Stimulated activated naive CD8-positive, alpha-beta T cell treated with anti-CD3 and anti-CD28 coated beads, Interleukin-15, Interleukin-2, amounts not matched to agents 100 U/mL and 50 U/mL, for 24 hours (primary cell): ENCODE data around the gene SPINT1.

Source experiments
- ATAC-seq: fragments of 150-1000 bp; cut with Tn5 transposase; one replicate; pipeline ENCODE4 v1.10.0; 2021
- DNase-seq: peaks from one replicate; pipeline ENCODE4 v3.0.0; 2021

Gene SPINT1

DNA sequence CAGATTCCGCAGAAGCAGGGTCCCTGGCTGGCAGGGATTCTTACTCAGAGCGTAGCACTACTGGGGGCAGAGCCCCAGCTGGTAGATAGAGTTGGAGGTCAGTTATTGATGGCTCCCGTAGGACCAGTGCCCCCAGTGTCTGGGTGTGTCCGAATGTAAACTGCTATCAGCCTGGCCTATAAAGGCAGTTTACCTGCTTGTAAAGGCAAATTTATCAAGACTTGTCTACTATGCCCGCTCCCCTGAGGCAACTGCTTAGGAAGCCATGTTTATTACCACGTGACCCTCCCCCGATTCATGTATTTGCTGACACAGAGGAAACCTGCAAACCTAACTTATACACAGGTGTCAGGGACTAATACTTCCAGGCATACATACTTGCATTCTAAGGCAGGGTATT, 14.7 kb upstream of the SPINT1 start:
- ATAC-seq (no peak), DNase-seq (no peak)

DNA sequence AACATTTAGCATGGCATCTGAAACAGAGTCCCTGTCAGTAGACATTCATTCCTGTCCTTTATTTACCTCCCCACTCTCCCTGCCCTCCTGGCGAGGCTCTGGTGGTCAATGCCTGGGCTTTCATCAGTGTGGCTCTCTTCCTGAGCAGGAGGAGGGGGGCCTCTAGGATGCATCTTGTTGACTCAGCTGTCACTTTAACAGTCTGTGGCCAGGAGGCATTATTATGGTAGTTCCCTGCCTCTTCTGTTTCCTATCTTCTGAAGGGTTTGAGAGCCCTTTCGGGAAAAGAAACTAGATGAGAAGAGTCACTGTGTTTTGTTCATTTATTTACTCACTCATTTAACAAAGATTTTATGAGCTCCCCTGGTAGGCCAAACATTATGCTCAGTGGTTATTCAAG, 13.0 kb upstream of the SPINT1 start:
- ATAC-seq (no peak), DNase-seq (no peak)

GRCh38 chr15:40831861-40832260, 12.0 kb upstream of the SPINT1 start:
- no peak for ATAC-seq
- DNase-seq = no peak

- DNase-seq (no peak), ATAC-seq (no peak)
These were observed 10.9 kb upstream of the SPINT1 start for GRCh38 chr15:40832903-40833302.

GRCh38 chr15:40836020-40836419, 7.8 kb upstream of the SPINT1 start:
- ATAC-seq (no peak), DNase-seq (no peak)

- ATAC-seq = no peak
- DNase-seq = no peak
These were observed 5.1 kb upstream of the SPINT1 start for GRCh38 chr15:40838756-40839155.

DNA sequence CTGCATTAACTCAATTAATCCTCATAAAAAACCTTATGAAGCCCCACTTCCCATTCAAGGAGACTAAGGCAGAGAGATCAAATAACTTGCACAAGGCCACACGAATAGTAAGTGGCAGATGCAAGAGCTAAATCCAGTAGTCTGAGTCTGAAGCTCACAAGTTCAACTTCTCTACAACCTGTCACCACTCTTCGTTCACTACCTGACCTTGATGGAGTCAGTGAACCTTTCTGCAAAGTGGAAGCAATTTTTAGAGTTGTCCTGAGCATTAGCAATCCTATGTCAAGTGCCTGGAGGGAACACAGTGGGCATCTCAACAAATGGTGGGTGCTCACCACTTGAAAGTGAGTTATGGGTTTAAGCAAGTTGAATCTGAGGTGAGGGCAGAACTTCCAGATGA, 2.1 kb upstream of the SPINT1 start:
- DNase-seq = no peak
- no peak for ATAC-seq

- ATAC-seq (no peak), DNase-seq (no peak)
These were observed 475 bp upstream of the SPINT1 start for GRCh38 chr15:40843261-40843884.

GRCh38 chr15:40844696-40845030, 815 bp downstream of the SPINT1 start:
- peak; percentile 26 for ATAC-seq
- DNase-seq = peak; percentile 50

- DNase-seq (no peak), ATAC-seq (peak; percentile 2)
These were observed 1.2 kb downstream of the SPINT1 start for GRCh38 chr15:40845036-40845435.

DNA sequence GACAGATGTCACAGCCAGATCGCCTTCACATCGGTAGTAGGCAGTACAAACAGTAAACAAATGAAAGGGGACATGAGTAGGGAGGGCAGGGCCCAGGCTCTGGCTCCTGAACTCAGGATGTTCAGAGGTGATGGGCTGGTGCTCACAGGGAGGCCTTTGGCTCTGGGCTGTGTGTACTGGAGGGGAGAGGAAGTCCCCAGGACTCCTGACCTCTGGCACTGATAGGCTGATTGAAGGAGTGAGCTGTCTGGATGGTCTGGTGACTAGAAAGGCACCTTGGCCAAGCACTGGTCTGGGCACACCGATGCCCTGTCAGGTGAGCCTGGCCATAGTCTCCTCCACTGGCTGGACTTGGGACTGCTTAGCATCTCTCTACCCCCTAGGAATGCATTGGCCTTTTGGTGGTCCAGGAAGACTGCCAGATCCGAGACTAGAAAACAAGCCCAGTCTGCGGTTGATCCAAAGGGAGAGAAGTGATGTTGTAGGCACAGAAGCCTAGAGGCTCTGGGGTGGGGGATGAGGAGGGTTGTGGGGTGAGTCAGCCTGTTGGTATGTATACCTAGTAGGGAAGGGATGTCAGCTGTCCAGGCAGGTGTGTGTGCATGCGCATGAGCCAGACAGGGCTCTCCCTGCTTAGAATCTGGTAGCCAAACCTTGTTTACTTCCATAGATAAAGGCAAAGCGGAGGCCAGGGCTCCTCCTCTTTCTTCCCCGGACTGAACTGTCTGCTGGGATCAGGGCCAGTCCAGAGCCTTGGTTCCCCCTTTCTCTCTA, 1.9 kb downstream of the SPINT1 start:
- DNase-seq (no peak), ATAC-seq (no peak)

GRCh38 chr15:40846841-40847222, 3.0 kb downstream of the SPINT1 start:
- DNase-seq (no peak), ATAC-seq (no peak)

GRCh38 chr15:40847223-40847961, 3.5 kb downstream of the SPINT1 start:
- ATAC-seq (no peak), DNase-seq (no peak)

- DNase-seq = no peak
- ATAC-seq = no peak
These were observed 6.8 kb downstream of the SPINT1 start for GRCh38 chr15:40850576-40851112.

GRCh38 chr15:40852529-40852928, 8.7 kb downstream of the SPINT1 start:
- DNase-seq = no peak
- no peak for ATAC-seq

GRCh38 chr15:40853241-40853890, 9.5 kb downstream of the SPINT1 start:
- ATAC-seq (no peak), DNase-seq (no peak)

DNA sequence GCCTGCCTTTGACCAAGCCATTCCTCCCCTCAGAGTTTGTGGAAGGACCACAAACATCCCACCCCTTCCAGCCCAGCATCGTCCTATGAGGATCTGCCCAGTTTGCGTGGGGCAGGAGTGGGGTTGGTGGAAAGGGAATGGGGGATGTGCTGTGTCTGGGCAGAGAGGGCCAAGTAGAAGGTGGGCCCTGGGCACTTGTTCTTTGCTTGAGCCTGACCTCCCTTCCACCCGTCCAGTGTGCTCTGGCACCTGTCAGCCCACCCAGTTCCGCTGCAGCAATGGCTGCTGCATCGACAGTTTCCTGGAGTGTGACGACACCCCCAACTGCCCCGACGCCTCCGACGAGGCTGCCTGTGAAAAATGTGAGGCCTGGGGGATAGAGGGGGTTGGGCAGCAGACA, 10.3 kb downstream of the SPINT1 start:
- ATAC-seq = no peak

DNA sequence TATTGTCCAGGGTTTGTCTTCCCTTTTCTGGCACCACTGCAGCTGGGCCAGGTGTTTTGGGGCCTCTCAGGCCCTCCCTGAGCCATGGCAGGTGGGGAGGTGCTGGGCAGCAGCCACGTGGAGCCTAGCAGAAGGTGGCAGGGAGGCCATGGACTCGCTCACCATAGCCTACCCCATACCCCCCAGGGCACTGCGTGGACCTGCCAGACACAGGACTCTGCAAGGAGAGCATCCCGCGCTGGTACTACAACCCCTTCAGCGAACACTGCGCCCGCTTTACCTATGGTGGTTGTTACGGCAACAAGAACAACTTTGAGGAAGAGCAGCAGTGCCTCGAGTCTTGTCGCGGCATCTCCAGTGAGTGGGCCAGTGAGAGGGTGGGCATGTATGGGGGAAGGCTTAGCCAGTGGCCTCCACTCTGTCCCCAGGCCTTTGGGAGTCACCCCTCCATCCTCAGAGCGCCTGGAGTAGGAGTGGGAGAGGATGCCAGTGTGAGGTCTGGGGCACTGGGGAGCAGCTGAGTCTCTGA, 11.9 kb downstream of the SPINT1 start:
- DNase-seq = no peak
- ATAC-seq = no peak

More for the DNA sequence above, 10.3 kb downstream of the SPINT1 start:
- no peak for DNase-seq

DNA sequence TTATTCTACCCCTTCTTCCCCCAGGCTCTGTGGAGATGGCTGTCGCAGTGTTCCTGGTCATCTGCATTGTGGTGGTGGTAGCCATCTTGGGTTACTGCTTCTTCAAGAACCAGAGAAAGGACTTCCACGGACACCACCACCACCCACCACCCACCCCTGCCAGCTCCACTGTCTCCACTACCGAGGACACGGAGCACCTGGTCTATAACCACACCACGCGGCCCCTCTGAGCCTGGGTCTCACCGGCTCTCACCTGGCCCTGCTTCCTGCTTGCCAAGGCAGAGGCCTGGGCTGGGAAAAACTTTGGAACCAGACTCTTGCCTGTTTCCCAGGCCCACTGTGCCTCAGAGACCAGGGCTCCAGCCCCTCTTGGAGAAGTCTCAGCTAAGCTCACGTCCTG, 12.9 kb downstream of the SPINT1 start:
- ATAC-seq = no peak

GRCh38 chr15:40857601-40858341, 13.9 kb downstream of the SPINT1 start:
- ATAC-seq = peak; percentile 81
- DNase-seq = peak; percentile 87

More for the DNA sequence above, 12.9 kb downstream of the SPINT1 start:
- DNase-seq = no peak

- ATAC-seq = no peak
These were observed 14.9 kb downstream of the SPINT1 start for GRCh38 chr15:40858706-40859105.

More at GRCh38 chr15:40858706-40859105, 14.9 kb downstream of the SPINT1 start:
- no peak for DNase-seq
